GM12873 (cell line): ENCODE data around the gene ATOX1.

Source experiments
- CTCF ChIP-seq: IDR thresholded peaks from 2 replicates; pipeline ENCODE4 v1.5.1; 2012; ENCODE audit warnings: low read depth, mild to moderate bottlenecking, moderate library complexity, low read length, control low read depth; ENCODE audit not compliant: insufficient read depth; ENCODE audit errors: missing control alignments

ATOX1 gene

GRCh38 chr5:151773951-151774350, 15.5 kb upstream of the ATOX1 start:
- TF ChIP-seq CTCF, result no peak

- TF ChIP-seq CTCF, result no peak
These were observed 14.6 kb upstream of the ATOX1 start for GRCh38 chr5:151772846-151773561.

GRCh38 chr5:151772029-151772845, 13.8 kb upstream of the ATOX1 start:
- no peak for TF ChIP-seq CTCF

GRCh38 chr5:151771259-151772028, 13.0 kb upstream of the ATOX1 start, which contains the start of gene G3BP1:
G3BP1 (plus strand) TSS chr5:151771954; CDS start chr5:151786621, 14,667 bp downstream.
- peak; percentile 71 for TF ChIP-seq CTCF

- no peak for TF ChIP-seq CTCF
These were observed 12.2 kb upstream of the ATOX1 start for GRCh38 chr5:151770383-151771258.

GRCh38 chr5:151766975-151767374, 8.5 kb upstream of the ATOX1 start:
- no peak for TF ChIP-seq CTCF
